ENCODE data around the gene E2F4. TPM values are rescaled to one million over a fixed set of nuclear protein-coding genes. Genes with fewer than 3 reads are reported as not detected.

The E2F4 gene
- total and polyA plus RNA-seq, 9 of the 15 experiments (the other 6 are each of a cell fraction or from before 2014, with no cell fraction given), result 9.7 to 139 (median 106) TPM

DNA sequence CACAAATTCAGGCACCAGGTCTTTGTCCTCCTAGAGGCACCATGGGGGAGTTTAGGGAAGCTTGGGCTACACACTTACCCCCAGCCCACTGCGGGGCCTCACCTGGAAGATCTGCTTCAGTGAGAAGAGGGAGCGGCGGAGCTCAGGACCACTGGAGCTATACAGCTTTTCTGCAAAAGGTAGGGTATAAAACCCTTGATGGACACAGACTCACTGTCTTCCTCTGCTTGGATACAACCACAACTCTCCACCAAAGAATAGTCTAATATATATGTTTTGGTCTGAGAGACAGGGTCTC is 46.3 kb downstream of the E2F4 start:
- H2AFZ ChIP-seq (ENCODE audit: low read depth, low read length), result no peak overlapping the region
- H3K36me3 ChIP-seq (ENCODE audit: control insufficient read depth, insufficient read depth, low read length), result peaks cover 80% of the 10 kb centered on the region; the same call in 2 of the 3 replicates
- WGBS (ENCODE audit: insufficient coverage, low coverage, missing lambda C conversion rate), result 100% methylated on average over 3 of the region's 3 CpGs
- ATAC-seq (no peak), DNase-seq (ENCODE audit: extremely low read depth in 1 of 4, low spot score in 3 of 4) (no peak), FAIRE-seq (no peak)
- H3K9me1 ChIP-seq (ENCODE audit: control insufficient read depth, insufficient read depth, low read length), result no peaks in the 10 kb centered on the region
- TF ChIP-seq, protein P1, sequence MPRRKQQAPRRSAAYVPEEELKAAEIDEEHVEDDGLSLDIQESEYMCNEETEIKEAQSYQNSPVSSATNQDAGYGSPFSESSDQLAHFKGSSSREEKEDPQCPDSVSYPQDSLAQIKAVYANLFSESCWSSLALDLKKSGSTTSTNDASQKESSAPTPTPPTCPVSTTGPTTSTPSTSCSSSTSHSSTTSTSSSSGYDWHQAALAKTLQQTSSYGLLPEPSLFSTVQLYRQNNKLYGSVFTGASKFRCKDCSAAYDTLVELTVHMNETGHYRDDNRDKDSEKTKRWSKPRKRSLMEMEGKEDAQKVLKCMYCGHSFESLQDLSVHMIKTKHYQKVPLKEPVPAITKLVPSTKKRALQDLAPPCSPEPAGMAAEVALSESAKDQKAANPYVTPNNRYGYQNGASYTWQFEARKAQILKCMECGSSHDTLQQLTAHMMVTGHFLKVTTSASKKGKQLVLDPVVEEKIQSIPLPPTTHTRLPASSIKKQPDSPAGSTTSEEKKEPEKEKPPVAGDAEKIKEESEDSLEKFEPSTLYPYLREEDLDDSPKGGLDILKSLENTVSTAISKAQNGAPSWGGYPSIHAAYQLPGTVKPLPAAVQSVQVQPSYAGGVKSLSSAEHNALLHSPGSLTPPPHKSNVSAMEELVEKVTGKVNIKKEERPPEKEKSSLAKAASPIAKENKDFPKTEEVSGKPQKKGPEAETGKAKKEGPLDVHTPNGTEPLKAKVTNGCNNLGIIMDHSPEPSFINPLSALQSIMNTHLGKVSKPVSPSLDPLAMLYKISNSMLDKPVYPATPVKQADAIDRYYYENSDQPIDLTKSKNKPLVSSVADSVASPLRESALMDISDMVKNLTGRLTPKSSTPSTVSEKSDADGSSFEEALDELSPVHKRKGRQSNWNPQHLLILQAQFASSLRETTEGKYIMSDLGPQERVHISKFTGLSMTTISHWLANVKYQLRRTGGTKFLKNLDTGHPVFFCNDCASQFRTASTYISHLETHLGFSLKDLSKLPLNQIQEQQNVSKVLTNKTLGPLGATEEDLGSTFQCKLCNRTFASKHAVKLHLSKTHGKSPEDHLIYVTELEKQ (CRISPR knock-in tag; IDR thresholded peaks at IDR 0.05), result no peak
- TF ChIP-seq CEBPG (CRISPR knock-in tag; IDR thresholded peaks at IDR 0.05) (no peak), CEBPG (tag; conservative IDR thresholded peaks at IDR 0.05 in 1 of 2, IDR thresholded peaks at IDR 0.05 in 1 of 2) (no peak), SMARCC2 (IDR thresholded peaks at IDR 0.05; ENCODE audit: low read depth) (no peak), MCM2 (IDR thresholded peaks at IDR 0.05; ENCODE audit: low read depth) (no peak), MTF1 (CRISPR knock-in tag; IDR thresholded peaks at IDR 0.05; ENCODE audit: borderline replicate concordance) (no peak)
- H3K27me3 ChIP-seq (ENCODE audit: control insufficient read depth in 2 of 2, insufficient read depth in 2 of 2, low read length in 2 of 2), result no peaks in the 10 kb centered on the region
- no peak overlapping the region for H3K4me3 ChIP-seq
- ChIA-PET POLR2A (interaction anchor here (0.6 to 4.3 kb wide), 3 partner anchors 9 to 360 kb away, joined by 3 to 31 read pairs (median 5); partner anchors contain the start of genes FHOD1 and TMEM208), CTCF (ENCODE audit: low intra/inter-chr PET ratio) (interaction anchor here (0.6 kb wide), 1 partner anchor 202 kb away, joined by 4 read pairs; no protein-coding TSS in a partner anchor)
- H3K4me2 ChIP-seq (ENCODE audit: insufficient read depth, low read length), result no peak overlapping the region
- no peak overlapping the region for H3K9ac ChIP-seq (ENCODE audit: insufficient read depth in 1 of 2, low read depth in 2 of 2, low read length in 2 of 2)
- no TSS peak for BruUV-seq (replicated peaks)
- H3K79me2 ChIP-seq (ENCODE audit: control insufficient read depth, insufficient read depth, low read length), result peaks cover 46% of the 10 kb centered on the region
- no peaks in the 10 kb centered on the region for H3K9me3 ChIP-seq (replicated peaks; ENCODE audit: control insufficient read depth, insufficient read depth, low read depth, low read length)
- in situ Hi-C loops (cut with MboI), result no loop called here
- H3K4me1 ChIP-seq (replicated peaks in 1 of 2; ENCODE audit: control insufficient read depth in 2 of 2, insufficient read depth in 2 of 2, low read length in 2 of 2), result peaks cover 41 to 50% of the 10 kb centered on the region in 2 experiments
- peaks cover 4% of the 10 kb centered on the region for H4K20me1 ChIP-seq (replicated peaks; ENCODE audit: control insufficient read depth, insufficient read depth, low read length)
- intact Hi-C loops (cut with micrococcal nuclease), result loop anchor here (5.0 kb wide), 1 partner anchor 39 kb away; the partner anchor contains the start of gene PLEKHG4
- H3K27ac ChIP-seq (ENCODE audit: extremely low read depth, low read depth, low read length), result no peak overlapping the region
